ENCODE data around the gene INTS1.

DNA sequence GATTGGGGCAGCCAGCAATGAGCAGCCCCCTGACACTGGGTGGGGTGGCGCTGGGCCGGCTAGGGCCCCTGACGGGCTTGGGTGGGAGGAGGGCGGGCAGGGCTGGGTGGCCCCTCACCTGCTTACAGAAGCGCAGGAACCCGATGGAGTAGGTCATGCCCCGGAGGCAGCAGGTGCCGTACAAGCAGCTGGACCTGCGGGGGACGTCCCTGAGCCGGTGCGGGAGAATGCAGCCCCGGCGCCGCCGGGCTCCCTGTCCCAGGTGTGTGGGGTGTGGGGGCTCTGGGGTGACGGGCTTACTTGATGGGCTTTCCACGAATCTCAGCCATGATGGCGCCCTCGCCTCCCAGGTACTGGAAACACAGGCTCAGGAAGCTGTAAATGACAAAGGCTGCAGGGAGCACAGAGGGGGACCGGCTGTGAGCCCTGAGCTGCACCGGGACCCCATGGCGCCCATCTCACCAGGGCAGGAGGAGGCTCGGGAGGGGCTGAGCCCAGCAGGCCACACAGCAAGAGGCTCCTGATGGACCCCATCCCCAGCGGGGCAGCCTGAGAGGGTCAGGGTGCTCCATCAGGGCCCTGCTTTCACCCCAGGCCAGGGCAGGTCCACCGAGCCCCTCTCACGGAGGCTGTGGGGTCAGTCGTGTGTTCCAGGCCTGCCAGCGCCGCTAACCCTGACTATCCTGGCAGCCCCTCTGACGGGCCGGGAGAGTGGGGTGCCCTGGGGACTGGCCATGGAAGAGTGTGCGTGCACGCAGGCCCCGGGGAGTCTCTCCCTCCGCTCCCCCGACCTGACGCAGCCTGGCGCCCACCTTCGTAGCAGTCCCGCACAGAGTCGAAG lies 46.0 kb upstream of the INTS1 start:
- TF ChIP-seq CTCF (IDR thresholded peaks at IDR 0.05; ENCODE audit: poor library complexity) (no peak), EZH2 (IDR thresholded peaks at IDR 0.05; ENCODE audit: borderline replicate concordance) (no peak), EZH2phosphoT487 (IDR thresholded peaks at IDR 0.05; ENCODE audit: low read depth, severe bottlenecking, unreplicated experiment) (no peak)

Data from hepatocyte (in vitro differentiated cells).